NB4 (cell line): ENCODE results near the gene SHISA4.

ENCODE experiments used
- DNase-seq: peaks from one replicate; pipeline ENCODE4 v3.0.0; 2010; ENCODE audit warnings: low read depth
- H3K4me3 ChIP-seq: one replicate; pipeline ENCODE4 v1.5.1; 2011; ENCODE audit warnings: mild to moderate bottlenecking, low read depth, low read length, moderate library complexity
- MYC ChIP-seq: IDR thresholded peaks from 2 replicates; pipeline ENCODE4 v1.6.1; 2011; ENCODE audit warnings: low read depth, low read length
- POLR2A ChIP-seq: IDR thresholded peaks from 2 replicates; pipeline ENCODE4 v1.6.1; 2011; ENCODE audit warnings: mild to moderate bottlenecking; ENCODE audit not compliant: insufficient read length; ENCODE audit errors: extremely low read depth
- TF ChIP-seq, protein P1 (sequence below): IDR thresholded peaks from 2 replicates; pipeline ENCODE4 v1.6.1; 2011; ENCODE audit warnings: low read depth, low read length
- TF ChIP-seq, protein P2 (sequence below): IDR thresholded peaks from one replicate; pipeline ENCODE4 v1.5.1; 2012; ENCODE audit warnings: low read depth, low read length

The SHISA4 gene

GRCh38 chr1:201925981-201926645 lies 37.4 kb downstream of the SHISA4 start:
- TF ChIP-seq, protein P1, sequence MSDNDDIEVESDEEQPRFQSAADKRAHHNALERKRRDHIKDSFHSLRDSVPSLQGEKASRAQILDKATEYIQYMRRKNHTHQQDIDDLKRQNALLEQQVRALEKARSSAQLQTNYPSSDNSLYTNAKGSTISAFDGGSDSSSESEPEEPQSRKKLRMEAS: no peak
- TF ChIP-seq POLR2A: no peak
- no peak for TF ChIP-seq MYC
- no peak overlapping the region for H3K4me3 ChIP-seq
- DNase-seq: no peak

DNA sequence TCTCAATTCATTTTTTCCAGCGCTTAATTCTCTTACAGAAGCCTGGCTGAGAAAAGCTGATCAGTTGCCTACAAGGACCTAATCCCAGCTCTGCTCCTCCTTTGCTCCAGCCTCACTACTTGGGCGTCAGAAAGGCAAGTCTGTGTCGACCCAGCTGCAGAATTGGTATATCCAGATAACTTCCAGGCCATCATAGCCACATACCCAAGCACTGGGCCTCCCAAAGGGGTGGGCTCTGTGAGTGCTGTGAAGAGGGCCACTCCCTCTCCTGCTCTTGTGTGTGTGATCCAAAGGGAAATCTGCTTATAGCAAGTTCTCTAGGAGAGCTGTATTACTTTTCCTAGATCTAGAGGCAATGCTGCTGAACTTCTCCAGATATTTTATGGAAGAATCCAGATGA lies 39.6 kb downstream of the SHISA4 start:
- H3K4me3 ChIP-seq: no peak overlapping the region
- TF ChIP-seq, protein P2, sequence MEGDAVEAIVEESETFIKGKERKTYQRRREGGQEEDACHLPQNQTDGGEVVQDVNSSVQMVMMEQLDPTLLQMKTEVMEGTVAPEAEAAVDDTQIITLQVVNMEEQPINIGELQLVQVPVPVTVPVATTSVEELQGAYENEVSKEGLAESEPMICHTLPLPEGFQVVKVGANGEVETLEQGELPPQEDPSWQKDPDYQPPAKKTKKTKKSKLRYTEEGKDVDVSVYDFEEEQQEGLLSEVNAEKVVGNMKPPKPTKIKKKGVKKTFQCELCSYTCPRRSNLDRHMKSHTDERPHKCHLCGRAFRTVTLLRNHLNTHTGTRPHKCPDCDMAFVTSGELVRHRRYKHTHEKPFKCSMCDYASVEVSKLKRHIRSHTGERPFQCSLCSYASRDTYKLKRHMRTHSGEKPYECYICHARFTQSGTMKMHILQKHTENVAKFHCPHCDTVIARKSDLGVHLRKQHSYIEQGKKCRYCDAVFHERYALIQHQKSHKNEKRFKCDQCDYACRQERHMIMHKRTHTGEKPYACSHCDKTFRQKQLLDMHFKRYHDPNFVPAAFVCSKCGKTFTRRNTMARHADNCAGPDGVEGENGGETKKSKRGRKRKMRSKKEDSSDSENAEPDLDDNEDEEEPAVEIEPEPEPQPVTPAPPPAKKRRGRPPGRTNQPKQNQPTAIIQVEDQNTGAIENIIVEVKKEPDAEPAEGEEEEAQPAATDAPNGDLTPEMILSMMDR: no peak
- TF ChIP-seq MYC (no peak), POLR2A (no peak)
- TF ChIP-seq, protein P1: no peak
- DNase-seq: no peak

GRCh38 chr1:201930137-201930536 lies 41.4 kb downstream of the SHISA4 start:
- DNase-seq: no peak
- no peak for TF ChIP-seq POLR2A
- H3K4me3 ChIP-seq: no peak overlapping the region

- H3K4me3 ChIP-seq: no peak overlapping the region
- no peak for DNase-seq
Measured at GRCh38 chr1:201930803-201931202, 42.1 kb downstream of the SHISA4 start.

GRCh38 chr1:201933840-201934430 lies 45.2 kb downstream of the SHISA4 start:
- TF ChIP-seq MYC: no peak
- H3K4me3 ChIP-seq: no peak overlapping the region
- no peak for DNase-seq

More at GRCh38 chr1:201930803-201931202, 42.1 kb downstream of the SHISA4 start:
- TF ChIP-seq POLR2A (no peak), MYC (no peak)
- TF ChIP-seq, protein P1: no peak
- TF ChIP-seq, protein P2: no peak

GRCh38 chr1:201937624-201938213 lies 49.0 kb downstream of the SHISA4 start:
- H3K4me3 ChIP-seq: no peak overlapping the region
- TF ChIP-seq, protein P2: no peak
- TF ChIP-seq POLR2A (no peak), MYC (no peak)
- TF ChIP-seq, protein P1: no peak
- DNase-seq: no peak

DNA sequence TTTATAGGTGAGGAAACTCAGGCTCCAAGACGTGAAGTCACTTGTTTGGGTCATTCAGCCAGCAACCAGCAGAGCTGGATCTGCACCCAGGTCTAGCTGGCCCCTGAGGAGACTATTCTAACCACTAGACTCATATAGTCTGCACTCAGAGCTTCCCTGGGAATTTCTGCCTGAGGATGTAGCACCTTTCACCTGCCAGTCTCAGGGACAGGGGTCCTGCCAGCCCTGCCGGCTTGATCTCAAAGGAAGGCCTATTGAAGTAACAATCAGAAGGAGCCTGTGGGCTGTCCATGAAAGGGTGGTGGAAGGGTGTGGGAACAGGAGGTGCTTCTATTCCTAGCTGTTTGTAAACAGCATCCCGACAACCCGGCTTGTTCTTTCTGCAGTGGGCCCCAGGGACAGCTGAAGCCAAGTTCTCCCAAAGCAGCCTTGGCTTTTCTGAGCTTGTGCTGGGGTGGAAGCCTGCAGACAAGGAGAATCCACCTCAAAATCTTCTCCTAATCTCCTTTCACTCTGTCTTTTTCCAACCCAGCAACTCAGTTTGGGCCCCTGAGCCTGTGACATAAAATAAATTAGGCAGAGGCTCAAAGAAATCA lies 49.8 kb downstream of the SHISA4 start:
- DNase-seq: no peak
- H3K4me3 ChIP-seq: no peak overlapping the region
- TF ChIP-seq POLR2A (no peak), MYC (no peak)
- TF ChIP-seq, protein P2: no peak
- TF ChIP-seq, protein P1: no peak
